Breast epithelium (tissue), 4 donors: Measurements from ENCODE around the gene TTC28. TPM values are rescaled to one million over a fixed set of nuclear protein-coding genes. Genes with fewer than 3 reads are reported as not detected.
"Not testable (repeated sequence)": the region's sequence is repeated elsewhere in the genome, so short reads cannot be mapped to it uniquely, and the experiment has no call there.

Experiments used
- DNase-seq, 2 donors: peaks; one replicate each; pipeline ENCODE4 v3.0.0-alpha.2; 2019; ENCODE audit warnings: low spot score in 2 of 2
- H3K27ac ChIP-seq, 2 donors: fragments of 200-600 bp; sonication (generic) in 1 of 2; one replicate each; pipeline ENCODE4 v1.5.1; 2016 to 2019; ENCODE audit warnings: mild to moderate bottlenecking in 1 of 2
- H3K27me3 ChIP-seq, 2 donors: fragments of 200-600 bp; sonication (generic) in 1 of 2; one replicate each; pipeline versions ENCODE4 v1.5.1 to v1.6.0; 2017 to 2019; ENCODE audit warnings: control low read depth in 1 of 2, mild to moderate bottlenecking in 1 of 2
- H3K36me3 ChIP-seq: fragments of 200-600 bp; one replicate; pipeline ENCODE4 v1.5.1; 2019
- H3K4me1 ChIP-seq, 2 donors: fragments of 200-600 bp; sonication (generic); one replicate each; pipeline ENCODE4 v1.5.1; 2016 to 2019; ENCODE audit warnings: control low read depth in 1 of 2
- H3K4me3 ChIP-seq, 3 donors: fragments of 200-600 bp; sonication (generic); 1 replicate in 2 of 3; 2 replicates in 1 of 3; pipeline ENCODE4 v1.5.1; 2016 to 2019; ENCODE audit warnings: mild to moderate bottlenecking in 3 of 3, moderate library complexity in 2 of 3
- H3K9me3 ChIP-seq, 2 donors: fragments of 200-600 bp; sonication (generic) in 1 of 2; one replicate each; pipeline ENCODE4 v1.5.1; 2016 to 2019; ENCODE audit warnings: control low read depth in 1 of 2
- POLR2A ChIP-seq: fragments of 450-650 bp; IDR thresholded peaks from one replicate; pipeline ENCODE4 v1.6.1; 2016; ENCODE audit warnings: antibody characterized with exemption, mild to moderate bottlenecking, moderate library complexity
- POLR2AphosphoS5 ChIP-seq, 3 donors: sonication (generic); formaldehyde crosslinking; IDR thresholded peaks; one replicate each; pipeline ENCODE4 v1.6.1; 2017; ENCODE audit warnings: antibody characterized with exemption in 3 of 3
- intact Hi-C: fragments of 100-400 bp; cut with DNase I; formaldehyde crosslinking; loops from one replicate; pipeline ENCODE4 v1.15.1; 2023; ENCODE audit warnings: low total_unique reads
- total RNA-seq, 3 donors: library from RNA; depleted of rRNA; stranded (reverse); fragments of >200 nt; gene quantifications; one replicate each; pipeline ENCODE4 v1.1.0, GENCODE V29; 2016
- TF ChIP-seq, protein P1 (sequence below), 3 donors: fragments of 450-650 bp; IDR thresholded peaks; one replicate each; pipeline ENCODE4 v1.5.1; 2016 to 2017; ENCODE audit warnings: antibody characterized with exemption in 3 of 3, mild to moderate bottlenecking in 3 of 3, moderate library complexity in 3 of 3

TTC28 gene
- total RNA-seq: 10 to 100 TPM; 33.5 to 43.3 (median 40.2) TPM

GRCh38 chr22:28679611-28680287, at the start of gene TTC28:
Gene TTC28 (minus strand): TSS chr22:28679840. CDS start chr22:28679723, 117 bp downstream.
- not testable (repeated sequence) for H3K27me3 ChIP-seq, H3K4me1 ChIP-seq, H3K36me3 ChIP-seq, H3K9me3 ChIP-seq
- intact Hi-C loops: loop anchor here (5.0 kb wide), 1 partner anchor 38 kb away; no protein-coding TSS in a partner anchor
- peak within 1 kb of the TSS; percentile 33 to 79 for H3K27ac ChIP-seq
- peak; percentile 39 to 64 for DNase-seq
- peak within 1 kb of the TSS; percentile 68 to 82 (median 81) for H3K4me3 ChIP-seq

GRCh38 chr22:28728621-28729313, 49.1 kb upstream of the TTC28 start:
- TF ChIP-seq POLR2A (no peak), POLR2AphosphoS5 (IDR thresholded peaks at IDR 0.05) (no peak)
- TF ChIP-seq, protein P1, sequence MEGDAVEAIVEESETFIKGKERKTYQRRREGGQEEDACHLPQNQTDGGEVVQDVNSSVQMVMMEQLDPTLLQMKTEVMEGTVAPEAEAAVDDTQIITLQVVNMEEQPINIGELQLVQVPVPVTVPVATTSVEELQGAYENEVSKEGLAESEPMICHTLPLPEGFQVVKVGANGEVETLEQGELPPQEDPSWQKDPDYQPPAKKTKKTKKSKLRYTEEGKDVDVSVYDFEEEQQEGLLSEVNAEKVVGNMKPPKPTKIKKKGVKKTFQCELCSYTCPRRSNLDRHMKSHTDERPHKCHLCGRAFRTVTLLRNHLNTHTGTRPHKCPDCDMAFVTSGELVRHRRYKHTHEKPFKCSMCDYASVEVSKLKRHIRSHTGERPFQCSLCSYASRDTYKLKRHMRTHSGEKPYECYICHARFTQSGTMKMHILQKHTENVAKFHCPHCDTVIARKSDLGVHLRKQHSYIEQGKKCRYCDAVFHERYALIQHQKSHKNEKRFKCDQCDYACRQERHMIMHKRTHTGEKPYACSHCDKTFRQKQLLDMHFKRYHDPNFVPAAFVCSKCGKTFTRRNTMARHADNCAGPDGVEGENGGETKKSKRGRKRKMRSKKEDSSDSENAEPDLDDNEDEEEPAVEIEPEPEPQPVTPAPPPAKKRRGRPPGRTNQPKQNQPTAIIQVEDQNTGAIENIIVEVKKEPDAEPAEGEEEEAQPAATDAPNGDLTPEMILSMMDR (IDR thresholded peaks at IDR 0.05): no peak
- intact Hi-C loops: no loop called here

DNA sequence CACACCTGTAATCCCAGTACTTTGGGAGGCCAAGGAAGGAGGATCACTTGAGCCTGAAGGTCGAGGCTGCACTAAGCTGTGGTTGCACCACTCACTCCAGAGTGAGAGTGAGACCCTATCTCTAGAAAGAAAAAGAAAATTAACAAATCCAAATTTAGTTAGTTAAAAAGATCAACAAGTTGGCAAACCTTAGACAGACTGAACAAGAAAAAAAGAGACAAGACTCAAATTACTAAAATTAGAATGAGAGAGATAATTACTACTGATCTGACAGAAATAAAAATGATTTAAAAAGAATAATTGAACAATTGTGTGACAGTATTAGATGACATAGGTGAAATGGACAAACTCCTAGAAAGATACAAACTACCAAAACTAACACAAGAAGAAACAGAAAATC, 48.4 kb upstream of the TTC28 start:
- Histone ChIP-seq H3K9me3 (no peaks in the 10 kb centered on the region), H3K27me3 (no peaks in the 10 kb centered on the region), H3K36me3 (no peaks in the 10 kb centered on the region), H3K27ac (no peak overlapping the region), H3K4me1 (no peaks in the 10 kb centered on the region), H3K4me3 (no peak overlapping the region)
- no peak for TF ChIP-seq POLR2A
- TF ChIP-seq, protein P1 (IDR thresholded peaks at IDR 0.05): no peak
- no peak for TF ChIP-seq POLR2AphosphoS5 (IDR thresholded peaks at IDR 0.05)
- no peak for DNase-seq
- intact Hi-C loops: no loop called here

More at GRCh38 chr22:28728621-28729313, 49.1 kb upstream of the TTC28 start:
- H3K27me3 ChIP-seq: no peaks in the 10 kb centered on the region
- H3K36me3 ChIP-seq: no peaks in the 10 kb centered on the region
- no peak overlapping the region for H3K27ac ChIP-seq
- H3K4me1 ChIP-seq: no peaks in the 10 kb centered on the region
- H3K9me3 ChIP-seq: no peaks in the 10 kb centered on the region
- DNase-seq: no peak
- no peak overlapping the region for H3K4me3 ChIP-seq

GRCh38 chr22:28718044-28718443, 38.4 kb upstream of the TTC28 start:
- Histone ChIP-seq H3K36me3 (no peaks in the 10 kb centered on the region), H3K4me1 (no peaks in the 10 kb centered on the region), H3K9me3 (no peaks in the 10 kb centered on the region), H3K4me3 (no peak overlapping the region), H3K27ac (no peak overlapping the region), H3K27me3 (no peaks in the 10 kb centered on the region)
- intact Hi-C loops: loop anchor here (5.0 kb wide), 1 partner anchor 36 kb away; no protein-coding TSS in a partner anchor
- TF ChIP-seq, protein P1 (IDR thresholded peaks at IDR 0.05): no peak
- TF ChIP-seq POLR2A (no peak), POLR2AphosphoS5 (IDR thresholded peaks at IDR 0.05) (no peak)
- DNase-seq: no peak

DNA sequence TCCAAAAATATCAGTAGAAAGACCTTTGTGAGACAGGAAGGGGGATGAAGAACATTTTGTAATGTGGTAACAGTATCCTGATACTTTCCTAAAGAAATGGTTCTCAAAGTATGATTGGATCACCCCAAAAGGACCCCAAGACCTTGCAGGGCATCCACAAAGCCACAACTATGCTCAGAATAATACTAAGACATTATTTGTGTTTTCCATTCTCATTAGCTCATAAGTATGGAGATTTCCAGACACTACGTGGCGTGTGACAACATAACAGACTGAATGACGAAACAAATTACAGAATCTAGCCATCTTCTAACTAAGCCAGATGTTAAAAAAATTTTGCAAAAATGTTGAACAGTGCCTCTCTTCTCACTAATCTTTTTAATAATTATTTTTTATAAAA, 37.0 kb upstream of the TTC28 start:
- Histone ChIP-seq H3K9me3 (no peaks in the 10 kb centered on the region), H3K4me3 (no peak overlapping the region), H3K4me1 (peaks cover 0 to 3% of the 10 kb centered on the region in 2 donors), H3K36me3 (no peaks in the 10 kb centered on the region), H3K27me3 (no peaks in the 10 kb centered on the region), H3K27ac (no peak overlapping the region)
- intact Hi-C loops: loop anchor here (5.0 kb wide), 1 partner anchor 34 kb away; no protein-coding TSS in a partner anchor
- DNase-seq: no peak
- TF ChIP-seq POLR2A: no peak

- Histone ChIP-seq H3K4me1 (peaks cover 0 to 3% of the 10 kb centered on the region in 2 donors), H3K27me3 (no peaks in the 10 kb centered on the region), H3K27ac (no peak overlapping the region), H3K36me3 (no peaks in the 10 kb centered on the region), H3K4me3 (no peak overlapping the region), H3K9me3 (no peaks in the 10 kb centered on the region)
- no peak for DNase-seq
- TF ChIP-seq, protein P1 (IDR thresholded peaks at IDR 0.05): no peak
- TF ChIP-seq POLR2AphosphoS5 (IDR thresholded peaks at IDR 0.05) (no peak), POLR2A (no peak)
- intact Hi-C loops: loop anchor here (5.0 kb wide), 1 partner anchor 33 kb away; no protein-coding TSS in a partner anchor
Observed at GRCh38 chr22:28715611-28716010, 36.0 kb upstream of the TTC28 start.
